Naive thymus-derived CD4-positive, alpha-beta T cell (primary cell): Measurements from ENCODE around the gene CFAP91. TPM values are rescaled to one million over a fixed set of nuclear protein-coding genes. Genes with fewer than 3 reads are reported as not detected.

Experiments
- ATAC-seq: fragments of 150-1000 bp; cut with Tn5 transposase; 2 replicates; pipeline ENCODE4 v1.10.0; 2021; ENCODE audit warnings: mild to moderate bottlenecking, moderate library complexity
- CTCF ChIA-PET: fragments of 350-600 bp; sonication (Branson Sonifier 250); formaldehyde crosslinking; loops from one replicate; lab custom pipeline; 2021; ENCODE audit warnings: antibody characterized with exemption; lab: Charles Lee
- POLR2A ChIA-PET: fragments of 350-600 bp; sonication (Branson Sonifier 250); formaldehyde crosslinking; loops from one replicate; lab custom pipeline; 2021; ENCODE audit warnings: antibody characterized with exemption, inconsistent platforms; lab: Charles Lee
- DNase-seq, 9 donors: peaks; one replicate each; pipeline versions ENCODE4 v3.0.0 to v3.0.0-alpha.2; 2020 to 2022; ENCODE audit warnings: mixed read lengths in 1 of 9
- H3K27ac ChIP-seq: one replicate; pipeline ENCODE4 v1.7.0; 2013; ENCODE audit warnings: mild to moderate bottlenecking, low read depth, low read length, moderate library complexity
- H3K27me3 ChIP-seq, 2 donors: one replicate each; pipeline ENCODE4 v1.7.0; 2013; ENCODE audit warnings: low read length in 2 of 2, mild to moderate bottlenecking in 2 of 2, moderate library complexity in 2 of 2; ENCODE audit not compliant: control insufficient read depth in 2 of 2, insufficient read depth in 2 of 2
- H3K36me3 ChIP-seq, 3 experiments: 1 replicate in 2 of 3; 2 replicates in 1 of 3; pipeline ENCODE4 v1.7.0; 2013; ENCODE audit warnings: low read length in 3 of 3, mild to moderate bottlenecking in 3 of 3, moderate library complexity in 1 of 3; ENCODE audit not compliant: insufficient read depth in 3 of 3, control insufficient read depth in 2 of 3
- H3K4me1 ChIP-seq, 2 donors: one replicate each; pipeline ENCODE4 v1.7.0; 2013; ENCODE audit warnings: low read length in 2 of 2, mild to moderate bottlenecking in 2 of 2, moderate library complexity in 1 of 2; ENCODE audit not compliant: control insufficient read depth in 2 of 2, insufficient read depth in 2 of 2
- H3K4me3 ChIP-seq: 2 replicates; pipeline ENCODE4 v1.7.0; 2013; ENCODE audit warnings: mild to moderate bottlenecking, low read length
- H3K9me3 ChIP-seq, 3 experiments: 1 replicate in 2 of 3; 2 replicates in 1 of 3; pipeline ENCODE4 v1.7.0; 2013; ENCODE audit warnings: low read length in 3 of 3; ENCODE audit not compliant: control insufficient read depth in 2 of 3
- H3K27ac Mint-ChIP-seq, 9 donors: one replicate each; pipeline ENCODE4 v1.8.0; 2020 to 2022; ENCODE audit warnings: mixed read lengths in 9 of 9, mild to moderate bottlenecking in 8 of 9, moderate library complexity in 5 of 9, inconsistent platforms in 2 of 9
- H3K27me3 Mint-ChIP-seq, 5 donors: one replicate each; pipeline ENCODE4 v1.8.0; 2021 to 2022; ENCODE audit warnings: mixed read lengths in 5 of 5, mild to moderate bottlenecking in 1 of 5
- H3K36me3 Mint-ChIP-seq, 5 donors: one replicate each; pipeline ENCODE4 v1.8.0; 2020 to 2022; ENCODE audit warnings: mixed read lengths in 5 of 5, mild to moderate bottlenecking in 3 of 5, inconsistent platforms in 1 of 5
- H3K4me1 Mint-ChIP-seq, 7 donors: one replicate each; pipeline ENCODE4 v1.8.0; 2020 to 2022; ENCODE audit warnings: mixed read lengths in 7 of 7, mild to moderate bottlenecking in 3 of 7, inconsistent platforms in 1 of 7
- H3K4me3 Mint-ChIP-seq, 10 donors: one replicate each; pipeline ENCODE4 v1.8.0; 2020 to 2022; ENCODE audit warnings: mild to moderate bottlenecking in 10 of 10, mixed read lengths in 10 of 10, moderate library complexity in 6 of 10, inconsistent platforms in 2 of 10
- H3K9me3 Mint-ChIP-seq, 11 donors: one replicate each; pipeline ENCODE4 v1.8.0; 2020 to 2022; ENCODE audit warnings: mixed read lengths in 11 of 11, mild to moderate bottlenecking in 4 of 11, inconsistent platforms in 1 of 11, moderate library complexity in 1 of 11
- intact Hi-C, 2 donors: fragments of 100-400 bp; cut with micrococcal nuclease; formaldehyde crosslinking; loops; one replicate each; pipeline ENCODE4 v1.15.1; 2023
- polyA plus RNA-seq, 2 donors: library from polyadenylated mRNA; unstranded; fragments of 300-500 nt; fragmentation: Illumina TruSeq; gene quantifications; one replicate each; pipeline ENCODE4 v1.2.3, GENCODE V29; 2021
- total RNA-seq, 6 experiments: library from RNA in 5 of 6; stranded (reverse) in 5 of 6; gene quantifications; 1 replicate in 5 of 6; 2 replicates in 1 of 6; pipeline ENCODE4 v1.2.3 and lab custom pipeline; 2021 to 2026

CFAP91 gene
- total and polyA plus RNA-seq, 7 experiments from 2014 or later = 0.13 to 0.32 (median 0.17) TPM; not detected in 4

GRCh38 chr3:119665954-119666559 is 36.8 kb upstream of the CFAP91 start:
- Histone ChIP-seq H3K27me3 (no peaks in the 10 kb centered on the region), H3K27ac (no peak overlapping the region), H3K9me3 (no peaks in the 10 kb centered on the region), H3K4me1 (no peaks in the 10 kb centered on the region), H3K36me3 (peaks cover 0 to 8% (median 4%) of the 10 kb centered on the region in 3 experiments), H3K4me3 (no peak overlapping the region)
- Mint-ChIP-seq H3K4me1 (peaks cover 2 to 14% (median 5%) of the 10 kb centered on the region in 7 donors), H3K36me3 (peaks cover 0 to 16% (median 4%) of the 10 kb centered on the region in 5 donors), H3K4me3 (no peak overlapping the region), H3K27me3 (no peaks in the 10 kb centered on the region), H3K9me3 (no peaks in the 10 kb centered on the region), H3K27ac (peak overlapping the region in 1 of 9 donors; percentile 34)
- DNase-seq = no peak
- ChIA-PET POLR2A (interaction anchor here (0.8 kb wide), 1 partner anchor 11 kb away, joined by 4 read pairs; no protein-coding TSS in a partner anchor), CTCF (no interaction called here)
- intact Hi-C loops = no loop called here
- ATAC-seq = no peak

GRCh38 chr3:119669906-119670570 is 32.8 kb upstream of the CFAP91 start:
- no peak overlapping the region for H3K4me3 Mint-ChIP-seq
- no peak overlapping the region for H3K4me3 ChIP-seq
- CTCF ChIA-PET = no interaction called here
- POLR2A ChIA-PET = no interaction called here
- ATAC-seq (no peak), DNase-seq (no peak)
- no peaks in the 10 kb centered on the region for H3K9me3 Mint-ChIP-seq
- H3K4me1 Mint-ChIP-seq = peaks cover 3 to 32% (median 21%) of the 10 kb centered on the region in 7 donors
- peaks cover 8 to 28% (median 10%) of the 10 kb centered on the region in 3 experiments for H3K36me3 ChIP-seq
- H3K27ac ChIP-seq = no peak overlapping the region
- no peaks in the 10 kb centered on the region for H3K9me3 ChIP-seq
- peaks cover 0 to 1% of the 10 kb centered on the region in 2 donors for H3K4me1 ChIP-seq
- H3K36me3 Mint-ChIP-seq = peaks cover 0 to 36% (median 10%) of the 10 kb centered on the region in 5 donors
- H3K27me3 ChIP-seq = no peaks in the 10 kb centered on the region
- intact Hi-C loops = loop anchor here in 1 of 2 donors (10.0 kb wide), 3 partner anchors 145 to 925 kb away; partner anchors contain the start of gene NDUFB4
- peak overlapping the region in 3 of 9 donors; percentile 26 to 52 (median 48) for H3K27ac Mint-ChIP-seq
- H3K27me3 Mint-ChIP-seq = no peaks in the 10 kb centered on the region

GRCh38 chr3:119672776-119673175 is 30.0 kb upstream of the CFAP91 start:
- H3K4me3 ChIP-seq = no peak overlapping the region
- H3K4me1 ChIP-seq = peaks cover 12 to 16% of the 10 kb centered on the region in 2 donors
- Mint-ChIP-seq H3K4me1 (peaks cover 19 to 58% (median 44%) of the 10 kb centered on the region in 7 donors), H3K36me3 (peaks cover 0 to 33% (median 10%) of the 10 kb centered on the region in 5 donors), H3K9me3 (peaks cover 0 to 4% (median 0%) of the 10 kb centered on the region in 11 donors), H3K4me3 (no peak overlapping the region), H3K27me3 (peaks cover 0 to 3% (median 0%) of the 10 kb centered on the region in 5 donors), H3K27ac (peak overlapping the region in 4 of 9 donors; percentile 30 to 43 (median 38))
- intact Hi-C loops = loop anchor here in 1 of 2 donors (10.0 kb wide), 3 partner anchors 142 to 922 kb away; partner anchors contain the start of gene NDUFB4
- no peaks in the 10 kb centered on the region for H3K27me3 ChIP-seq
- DNase-seq (no peak), ATAC-seq (no peak)
- no peak overlapping the region for H3K27ac ChIP-seq
- ChIA-PET CTCF (interaction anchor here (0.6 kb wide), 1 partner anchor 11 kb away, joined by 3 read pairs; no protein-coding TSS in a partner anchor), POLR2A (interaction anchor here (0.6 to 1.2 kb wide), 2 partner anchors 171 to 209 kb away, joined by 3 read pairs; no protein-coding TSS in a partner anchor)
- peaks cover 8 to 28% (median 10%) of the 10 kb centered on the region in 3 experiments for H3K36me3 ChIP-seq
- no peaks in the 10 kb centered on the region for H3K9me3 ChIP-seq

- Mint-ChIP-seq H3K36me3 (peaks cover 0 to 32% (median 10%) of the 10 kb centered on the region in 5 donors), H3K27ac (peak overlapping the region in 1 of 9 donors; percentile 41), H3K27me3 (peaks cover 0 to 3% (median 0%) of the 10 kb centered on the region in 5 donors), H3K4me1 (peaks cover 19 to 59% (median 45%) of the 10 kb centered on the region in 7 donors), H3K9me3 (peaks cover 0 to 4% (median 0%) of the 10 kb centered on the region in 11 donors), H3K4me3 (no peak overlapping the region)
- H3K9me3 ChIP-seq = no peaks in the 10 kb centered on the region
- H3K36me3 ChIP-seq = peaks cover 8 to 24% (median 10%) of the 10 kb centered on the region in 3 experiments
- no peak overlapping the region for H3K27ac ChIP-seq
- H3K4me1 ChIP-seq = peaks cover 14 to 16% of the 10 kb centered on the region in 2 donors
- ATAC-seq = no peak
- intact Hi-C loops = loop anchor here in 1 of 2 donors (10.0 kb wide), 3 partner anchors 141 to 921 kb away; partner anchors contain the start of gene NDUFB4
- ChIA-PET POLR2A (interaction anchor here (1.2 kb wide), 1 partner anchor 210 kb away, joined by 3 read pairs; no protein-coding TSS in a partner anchor), CTCF (interaction anchor here (0.7 kb wide), 1 partner anchor 9 kb away, joined by 4 read pairs; no protein-coding TSS in a partner anchor)
- no peaks in the 10 kb centered on the region for H3K27me3 ChIP-seq
- no peak for DNase-seq
- H3K4me3 ChIP-seq = no peak overlapping the region
These were observed 28.9 kb upstream of the CFAP91 start for GRCh38 chr3:119673875-119674274.

- H3K27ac Mint-ChIP-seq = peak overlapping the region in 8 of 9 donors; percentile 23 to 96 (median 95)
- H3K27me3 ChIP-seq = no peaks in the 10 kb centered on the region
- intact Hi-C loops = loop anchor here (5.0 to 10.0 kb wide), 4 partner anchors 98 to 919 kb away; partner anchors contain the start of genes ADPRH (in 1 of the 2) and NDUFB4 (in 1 of the 2)
- peaks cover 0 to 4% (median 0%) of the 10 kb centered on the region in 11 donors for H3K9me3 Mint-ChIP-seq
- peak overlapping the region; percentile 23 for H3K27ac ChIP-seq
- H3K27me3 Mint-ChIP-seq = peaks cover 0 to 3% (median 0%) of the 10 kb centered on the region in 5 donors
- peaks cover 3 to 24% (median 10%) of the 10 kb centered on the region in 3 experiments for H3K36me3 ChIP-seq
- H3K4me1 ChIP-seq = peaks cover 14 to 16% of the 10 kb centered on the region in 2 donors
- H3K4me3 ChIP-seq = no peak overlapping the region
- peak overlapping the region; percentile 78 to 98 (median 90) for H3K4me3 Mint-ChIP-seq
- ATAC-seq (no peak), DNase-seq (no peak)
- peaks cover 0 to 32% (median 10%) of the 10 kb centered on the region in 5 donors for H3K36me3 Mint-ChIP-seq
- peaks cover 19 to 59% (median 45%) of the 10 kb centered on the region in 7 donors for H3K4me1 Mint-ChIP-seq
- no peaks in the 10 kb centered on the region for H3K9me3 ChIP-seq
- CTCF ChIA-PET = no interaction called here
- POLR2A ChIA-PET = no interaction called here
These were observed 27.5 kb upstream of the CFAP91 start for GRCh38 chr3:119675188-119675874.
